GM21737 (cell line): ENCODE results near the gene PDE11A.

ENCODE experiments used
- ATAC-seq: cut with Tn5 transposase; IDR thresholded peaks from one replicate; pipeline ENCODE4 v1.9.1; 2021; ENCODE audit warnings: mild to moderate bottlenecking, moderate library complexity; ENCODE audit not compliant: unreplicated experiment

Gene PDE11A

GRCh38 chr2:177708106-177708505 is 364.5 kb downstream of the PDE11A start:
- no peak for ATAC-seq

DNA sequence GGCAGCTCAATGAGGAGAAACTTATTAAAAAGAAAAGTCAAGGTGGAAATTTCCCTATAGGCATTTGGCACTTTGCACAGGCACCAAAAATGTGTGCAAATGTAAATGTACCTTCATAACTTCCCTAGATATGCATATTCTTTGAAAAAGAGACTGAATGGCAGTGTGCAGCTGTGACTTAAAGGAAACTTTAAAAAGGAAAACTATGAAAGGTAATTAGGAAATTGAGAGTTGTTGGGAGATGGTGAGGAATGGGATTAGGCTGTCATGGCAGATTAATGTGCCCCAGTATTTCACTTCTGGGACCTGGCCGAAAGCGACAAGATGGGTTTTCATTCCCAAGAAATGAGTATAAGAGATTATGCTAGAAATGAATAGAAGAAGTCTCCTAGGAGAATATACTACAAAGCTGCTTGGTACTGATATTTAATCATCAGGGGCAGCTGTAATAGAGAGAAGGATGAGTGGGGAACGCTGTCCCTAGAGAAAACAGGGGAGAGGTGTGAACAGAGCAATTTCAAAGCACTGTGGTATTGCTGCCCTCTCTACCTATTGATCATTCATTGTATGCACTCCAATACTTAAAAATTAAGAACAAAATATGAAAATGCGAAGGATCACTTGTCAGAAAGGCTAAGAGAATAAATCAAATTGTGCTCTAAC is 366.9 kb downstream of the PDE11A start:
- ATAC-seq: no peak

- ATAC-seq: no peak
These were observed 369.4 kb downstream of the PDE11A start for GRCh38 chr2:177703159-177703558.

GRCh38 chr2:177698281-177698680 is 374.3 kb downstream of the PDE11A start:
- ATAC-seq: no peak

DNA sequence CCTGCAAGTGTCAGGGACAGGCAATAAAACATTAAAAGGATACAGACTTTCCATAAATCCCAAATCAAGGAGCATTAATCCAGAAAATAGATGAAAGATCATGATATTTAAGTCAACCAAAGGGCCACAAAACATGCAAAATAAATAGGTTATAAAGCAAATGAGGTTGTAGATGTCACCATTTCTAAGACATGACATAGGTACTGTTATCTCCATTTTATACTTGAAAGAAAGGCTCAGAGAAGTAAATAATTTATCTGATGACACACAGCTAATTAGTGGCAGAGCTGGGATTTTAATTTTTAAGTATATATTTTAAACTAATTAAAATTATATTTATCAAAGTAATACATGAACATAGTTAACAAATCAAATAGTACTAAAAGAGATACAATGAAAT is 378.2 kb downstream of the PDE11A start:
- no peak for ATAC-seq

DNA sequence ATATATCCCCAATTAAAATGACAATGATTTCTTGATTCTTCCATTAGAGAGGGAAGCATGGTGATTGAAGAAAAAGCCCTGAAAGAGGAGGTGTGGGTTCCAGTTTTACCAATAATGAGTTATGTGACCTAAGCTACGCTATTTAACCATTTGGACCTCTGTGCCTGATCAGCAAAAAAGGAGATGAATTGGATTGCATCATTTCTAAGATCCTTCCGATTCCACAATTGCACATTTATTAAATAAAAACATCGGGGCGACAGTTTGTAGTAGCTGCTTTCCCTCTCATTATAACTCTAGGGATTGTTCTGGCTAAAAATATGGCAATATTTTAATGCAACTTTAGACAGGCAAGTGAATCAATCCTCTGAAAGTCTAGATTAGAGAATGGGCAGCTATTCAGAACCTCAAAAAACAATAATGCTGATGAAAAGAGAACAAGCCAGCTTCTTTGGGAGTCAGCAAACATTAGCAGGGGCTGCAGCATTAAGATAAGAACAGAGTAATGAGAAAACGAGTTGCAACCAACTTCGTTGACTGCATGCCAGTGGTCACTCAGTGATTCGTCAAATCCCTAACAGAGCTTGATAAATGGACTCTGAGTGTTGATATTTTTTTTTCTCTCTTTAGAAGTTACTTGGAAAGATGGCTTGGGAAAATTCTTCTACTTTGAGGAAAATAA is 378.8 kb downstream of the PDE11A start:
- no peak for ATAC-seq

DNA sequence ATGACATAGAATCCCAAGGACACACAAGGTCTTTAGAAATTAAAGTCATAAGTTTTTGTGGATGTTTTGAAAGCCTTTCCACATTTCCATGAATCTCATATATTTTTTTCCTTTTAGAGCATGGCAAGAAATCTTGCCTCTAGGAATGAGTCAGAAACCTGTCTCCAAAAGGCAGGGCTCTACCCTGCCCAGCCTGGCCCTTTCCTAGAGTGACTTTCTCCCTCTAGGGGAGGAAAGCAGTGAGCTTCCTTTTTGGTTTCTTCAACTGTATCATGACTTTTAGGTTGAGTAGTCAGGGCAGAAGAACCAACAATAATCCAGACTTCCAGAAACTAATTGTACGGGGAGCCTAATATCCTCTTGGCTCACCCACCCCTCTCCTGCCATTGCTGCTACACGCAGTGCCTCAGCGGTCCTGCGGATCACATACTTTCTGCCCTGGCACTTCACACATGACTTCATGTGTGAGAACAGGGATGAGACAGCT is 379.8 kb downstream of the PDE11A start:
- ATAC-seq: no peak

DNA sequence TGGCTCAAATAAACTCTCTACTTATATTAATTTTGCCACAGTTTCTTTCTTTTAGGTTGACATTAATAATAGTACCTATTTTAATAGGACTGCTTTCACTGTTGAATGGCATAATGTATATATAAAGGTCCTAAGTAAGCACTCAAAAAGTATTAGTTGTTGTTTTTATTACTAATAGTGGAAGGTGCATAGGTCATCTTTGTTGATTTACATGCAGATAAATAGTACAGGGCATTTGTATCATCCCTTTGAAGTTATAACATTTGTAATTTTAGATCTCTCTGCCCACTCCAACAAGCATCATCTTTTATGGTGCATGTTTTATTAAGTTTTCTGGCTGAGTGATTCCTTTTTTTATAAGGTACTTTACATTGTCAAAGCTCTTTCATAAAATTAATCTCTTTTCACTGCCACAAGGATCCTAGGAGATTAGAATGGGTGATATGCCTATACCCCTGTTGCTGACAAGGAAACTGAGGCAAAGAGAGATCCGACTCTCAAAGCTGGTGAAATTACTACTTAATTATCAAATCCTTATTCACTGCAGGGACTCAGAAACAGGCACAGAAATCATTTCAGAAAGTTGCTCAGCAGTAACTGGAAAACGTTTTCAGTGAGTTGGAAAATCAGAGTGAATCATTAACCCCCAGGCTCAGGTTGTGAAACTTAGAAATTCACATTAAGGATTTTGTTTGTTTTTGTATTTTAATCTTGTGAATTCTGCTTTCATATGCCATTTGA is 380.4 kb downstream of the PDE11A start:
- ATAC-seq: no peak

GRCh38 chr2:177691177-177691576 is 381.4 kb downstream of the PDE11A start:
- ATAC-seq: no peak

DNA sequence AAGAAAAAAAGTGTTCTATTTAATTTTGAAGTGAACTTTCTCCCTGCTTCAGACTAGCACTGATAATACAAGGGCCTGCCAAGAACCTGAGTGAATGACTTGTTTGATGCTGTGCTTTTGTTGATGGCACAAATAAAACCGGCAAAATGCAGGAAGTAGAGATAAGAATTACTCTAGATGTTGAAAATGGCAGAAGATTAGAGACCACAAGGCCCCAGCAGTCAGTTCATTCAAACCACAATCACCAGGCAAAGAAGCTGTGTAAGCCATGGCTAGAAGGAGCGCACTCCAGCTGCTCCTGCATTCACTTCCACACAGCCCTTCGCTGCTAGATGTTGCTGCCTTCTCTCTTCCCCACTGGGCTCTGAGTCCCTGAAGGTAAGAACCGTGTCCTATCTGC is 383.0 kb downstream of the PDE11A start:
- ATAC-seq: no peak

DNA sequence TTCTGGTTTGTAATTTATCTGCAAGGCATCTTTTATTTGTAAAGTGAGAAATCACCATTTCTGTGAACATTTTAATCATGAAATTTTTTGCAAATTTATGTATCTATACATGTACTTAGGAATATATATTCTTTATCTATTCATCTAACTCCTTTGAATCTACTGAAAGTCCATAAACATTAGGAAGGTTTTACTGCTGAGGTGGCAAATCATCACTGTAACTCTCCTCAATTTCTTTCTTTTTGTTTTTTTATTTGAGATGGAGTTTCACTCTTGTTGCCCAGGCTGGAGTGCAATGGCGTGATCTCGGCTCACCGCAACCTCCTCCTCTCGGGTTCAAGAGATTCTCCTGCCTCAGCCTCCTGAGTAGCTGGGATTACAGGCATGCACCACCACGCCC is 383.7 kb downstream of the PDE11A start:
- no peak for ATAC-seq

DNA sequence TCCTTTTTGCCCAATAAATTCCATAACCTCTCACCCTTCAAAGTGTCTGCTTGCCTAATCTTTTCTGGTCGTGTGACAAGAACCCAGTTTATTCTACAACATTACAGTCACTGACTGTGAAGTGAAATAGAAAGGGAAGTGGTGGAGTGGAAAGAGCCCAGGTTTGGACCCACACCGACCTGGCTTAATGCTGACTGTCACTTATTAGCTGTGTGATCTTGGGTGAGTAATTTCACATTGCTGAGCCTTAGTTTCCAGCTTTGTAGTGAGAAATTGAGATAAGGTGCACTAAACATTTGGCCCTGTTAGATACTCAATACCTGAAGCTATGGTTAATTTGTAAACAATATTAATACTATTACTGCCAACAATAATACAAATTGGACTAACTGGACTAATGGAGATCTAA is 388.9 kb downstream of the PDE11A start:
- no peak for ATAC-seq

GRCh38 chr2:177682836-177683660 is 389.5 kb downstream of the PDE11A start:
- ATAC-seq: no peak

DNA sequence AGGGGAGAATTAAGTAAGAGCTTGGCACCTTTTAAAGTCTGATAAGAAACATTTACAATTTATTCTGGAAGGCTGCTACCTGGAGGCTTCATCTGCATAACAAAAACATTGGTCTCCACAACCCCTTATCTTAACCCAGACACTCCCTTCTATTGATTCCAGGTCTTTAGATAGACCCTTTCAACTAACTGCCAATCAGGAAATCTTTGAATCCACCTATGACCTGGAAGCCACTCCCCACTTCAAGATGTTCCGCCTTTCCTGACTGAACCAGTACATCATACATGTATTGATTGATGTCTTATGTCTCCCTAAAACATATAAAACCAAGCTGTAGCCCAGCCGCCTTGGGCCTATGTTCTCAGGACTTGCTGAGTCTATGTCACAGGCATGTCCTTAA is 390.6 kb downstream of the PDE11A start:
- no peak for ATAC-seq

GRCh38 chr2:177680866-177681712 is 391.5 kb downstream of the PDE11A start:
- ATAC-seq: no peak

DNA sequence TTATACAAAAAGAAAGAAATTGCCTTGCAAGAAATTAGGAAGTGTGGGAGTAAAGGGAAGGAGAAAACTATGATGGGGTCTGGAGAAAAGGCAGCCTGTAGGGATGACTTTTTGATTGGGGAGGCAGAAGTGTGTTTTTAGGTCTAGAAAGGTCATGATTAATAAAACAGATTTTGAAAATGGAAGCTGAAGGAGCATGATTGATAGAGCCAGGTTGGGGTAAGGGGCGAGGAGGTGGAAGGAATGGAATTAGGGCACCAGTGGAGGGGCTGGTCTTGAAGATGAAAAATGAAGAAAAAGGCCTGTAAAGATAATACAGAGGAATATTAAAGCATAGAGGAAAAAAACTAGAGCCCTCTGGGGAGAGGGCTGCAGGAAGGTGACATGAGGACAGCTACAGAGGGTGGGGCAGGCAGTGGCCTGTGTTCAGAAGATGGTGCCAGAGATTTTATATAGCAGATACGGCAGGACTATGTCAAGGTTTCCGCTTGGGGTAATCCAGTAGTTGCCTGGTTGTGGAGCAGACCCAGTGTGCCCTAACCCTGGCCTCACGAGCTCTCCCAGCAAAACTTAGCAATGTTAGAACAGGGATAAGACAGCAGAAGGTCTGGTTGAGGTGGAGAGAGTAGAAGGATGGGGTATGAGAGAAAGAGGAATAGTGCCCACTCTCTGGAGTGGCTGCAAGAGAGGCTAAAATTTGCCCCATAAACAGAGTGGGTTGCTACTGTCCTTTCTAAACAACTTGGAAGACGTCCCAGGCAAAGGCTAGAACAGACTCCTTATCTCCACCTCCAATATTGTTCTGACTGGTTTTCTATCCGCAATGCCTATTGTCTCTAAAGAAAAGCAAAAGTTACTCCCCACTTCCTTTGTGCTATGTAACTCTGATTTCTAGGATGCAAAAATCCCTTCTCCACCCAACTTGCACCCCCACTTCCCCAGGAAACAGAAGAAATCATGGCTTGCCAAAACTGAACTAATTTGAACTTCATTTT is 392.7 kb downstream of the PDE11A start:
- no peak for ATAC-seq

GRCh38 chr2:177678939-177679338 is 393.6 kb downstream of the PDE11A start:
- no peak for ATAC-seq

- no peak for ATAC-seq
These were observed 395.9 kb downstream of the PDE11A start for GRCh38 chr2:177676636-177677035.

GRCh38 chr2:177675825-177676224 is 396.8 kb downstream of the PDE11A start:
- no peak for ATAC-seq
